Superior temporal gyrus (tissue), 1 donor: ENCODE results near the gene MAPK1IP1L.
"Not testable (repeated sequence)": the region's sequence is repeated elsewhere in the genome, so short reads cannot be mapped to it uniquely, and the experiment has no call there.

Experiments used
- DNase-seq: peaks from one replicate; pipeline ENCODE4 v3.0.0-alpha.2; 2016; ENCODE audit errors: extremely low spot score

Gene MAPK1IP1L

DNA sequence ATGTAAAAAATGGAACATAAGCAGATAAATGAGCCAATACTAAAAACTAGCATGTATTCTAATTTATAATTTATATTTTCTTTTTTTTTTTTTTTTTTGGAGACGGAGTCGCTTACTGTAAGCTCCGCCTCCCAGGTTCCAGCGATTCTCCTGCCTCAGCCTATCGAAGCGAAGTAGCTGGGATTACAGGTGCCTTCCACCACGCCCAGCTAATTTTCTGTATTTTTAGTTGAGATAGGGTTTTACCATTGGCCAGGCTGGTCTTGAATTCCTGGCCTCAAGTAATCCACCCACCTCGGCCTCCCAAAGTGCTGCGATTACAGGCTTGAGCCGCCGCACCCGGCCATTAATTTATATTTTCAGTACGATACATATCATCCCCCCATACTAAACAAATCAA is 2.7 kb downstream of the MAPK1IP1L start:
- no peak for DNase-seq

DNA sequence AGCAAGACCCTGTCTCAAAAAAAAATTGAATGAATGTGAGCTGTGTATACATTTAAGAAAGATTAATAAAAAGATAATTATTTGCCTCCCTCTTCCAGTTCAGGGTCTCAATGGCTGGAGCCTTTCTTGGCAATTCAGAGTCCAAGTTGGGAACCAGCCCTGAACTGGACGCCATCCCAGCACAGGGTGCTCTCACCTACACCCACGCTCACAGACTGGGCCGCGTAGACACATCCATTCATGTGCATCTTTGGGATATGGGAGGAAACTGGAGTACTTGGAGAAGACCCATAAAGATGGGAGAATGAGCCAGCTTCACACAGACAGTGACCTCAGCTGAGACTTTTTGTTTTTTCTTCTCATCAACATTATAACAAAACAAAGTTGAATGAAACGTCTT is 6.5 kb downstream of the MAPK1IP1L start:
- DNase-seq: no peak

DNA sequence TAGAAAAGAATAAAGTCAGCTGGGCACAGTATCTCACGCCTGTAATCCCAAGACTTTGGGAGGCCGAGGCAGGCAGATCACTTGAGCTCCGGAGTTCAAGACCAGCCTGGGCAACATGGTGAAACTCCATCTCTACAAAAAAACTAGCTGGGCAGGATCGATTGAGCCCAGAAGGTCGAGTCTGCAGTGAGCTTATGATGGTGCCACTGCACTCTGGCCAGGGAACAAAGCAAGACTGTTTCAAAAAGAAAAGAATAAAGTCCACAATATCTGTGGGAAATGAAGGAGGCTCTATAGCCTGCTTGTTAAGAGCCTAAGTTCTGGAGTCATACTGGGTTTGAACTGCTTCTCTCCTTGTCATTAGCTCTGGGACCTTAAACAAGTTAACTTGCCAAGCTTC is 7.9 kb downstream of the MAPK1IP1L start:
- DNase-seq: no peak

- DNase-seq: no peak
Observed at GRCh38 chr14:55062517-55063351, 11.3 kb downstream of the MAPK1IP1L start.

GRCh38 chr14:55064896-55065295 is 13.4 kb downstream of the MAPK1IP1L start:
- not testable (repeated sequence) for DNase-seq

- no peak for DNase-seq
Observed at GRCh38 chr14:55065411-55065810, 14.0 kb downstream of the MAPK1IP1L start.

GRCh38 chr14:55066223-55066622 is 14.8 kb downstream of the MAPK1IP1L start:
- no peak for DNase-seq

DNA sequence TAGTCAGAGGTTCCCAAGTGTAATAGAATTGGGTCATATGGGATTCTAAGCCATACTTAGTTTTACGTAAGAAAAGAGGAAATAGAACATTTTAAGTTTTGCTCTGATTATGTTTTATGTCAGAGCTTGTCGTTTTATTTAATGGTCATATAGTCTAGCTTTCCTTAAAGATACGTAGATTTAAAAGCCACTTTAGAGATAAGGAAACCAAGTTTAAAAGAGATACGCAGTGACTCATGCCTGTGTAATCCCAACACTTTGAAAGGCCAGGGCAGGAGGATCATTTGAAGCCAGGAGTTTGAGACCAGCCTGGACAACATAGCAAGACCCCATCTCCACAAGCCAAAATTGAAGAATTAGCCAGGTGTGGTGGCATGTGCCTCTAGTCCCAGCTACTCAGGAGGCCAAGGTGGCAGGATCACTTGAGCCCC is 19.5 kb downstream of the MAPK1IP1L start:
- no peak for DNase-seq

DNA sequence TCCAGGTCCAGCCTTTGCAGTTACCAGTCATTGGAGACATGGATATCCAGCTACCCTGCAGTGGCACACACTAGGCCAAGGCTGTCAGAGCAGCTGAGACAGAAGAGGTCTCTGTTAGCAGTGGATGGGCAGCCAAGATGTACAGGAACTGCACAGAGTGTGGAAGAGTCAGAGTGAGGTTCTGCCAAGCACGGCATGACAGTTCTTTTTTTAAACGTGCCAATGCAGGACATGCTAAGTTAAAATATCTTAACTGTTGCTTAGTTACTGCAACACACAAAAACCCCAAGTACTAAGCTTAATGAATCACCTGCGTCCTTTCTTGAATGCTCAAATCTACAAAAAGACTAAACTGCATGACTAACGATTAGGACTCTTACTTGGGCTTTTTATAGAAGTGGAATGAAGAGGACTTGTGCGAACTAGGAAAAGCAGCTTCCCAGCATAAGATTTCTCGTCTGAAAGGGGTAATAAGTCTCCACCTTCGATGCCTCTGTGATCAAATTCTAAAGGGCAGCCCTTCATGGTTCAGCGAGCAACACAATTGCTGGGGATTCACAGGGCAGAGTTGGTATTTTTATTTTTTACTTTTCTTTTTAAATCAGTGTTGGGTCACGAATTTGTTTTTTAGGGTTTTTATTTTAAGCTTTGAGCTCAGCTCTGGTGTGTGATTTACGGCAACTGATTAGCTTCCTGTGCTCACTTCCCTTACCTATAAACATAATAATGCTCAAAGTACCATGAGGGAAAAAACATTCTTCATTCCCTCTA is 20.6 kb downstream of the MAPK1IP1L start:
- peak; percentile 81 for DNase-seq

DNA sequence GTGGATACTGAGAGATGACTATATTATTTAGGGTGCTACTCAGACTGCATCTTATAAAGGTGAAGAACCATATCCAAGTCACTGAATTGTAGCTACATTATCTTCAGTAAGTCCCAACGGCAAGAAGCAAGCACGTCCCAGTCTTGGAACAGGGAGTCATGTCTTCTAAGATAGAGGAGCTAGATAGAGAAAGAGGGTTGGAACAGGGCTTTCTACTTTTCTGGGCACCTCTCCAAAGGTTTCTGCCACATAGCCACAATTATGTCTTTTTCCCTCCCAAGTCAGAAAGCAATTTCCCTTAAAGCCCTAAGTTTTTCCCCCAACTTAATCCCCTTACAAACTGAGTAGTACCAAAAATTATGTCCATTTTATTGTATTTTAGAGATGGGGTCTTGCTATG is 22.4 kb downstream of the MAPK1IP1L start:
- no peak for DNase-seq

- DNase-seq: no peak
Observed at GRCh38 chr14:55074662-55075061, 23.2 kb downstream of the MAPK1IP1L start.

DNA sequence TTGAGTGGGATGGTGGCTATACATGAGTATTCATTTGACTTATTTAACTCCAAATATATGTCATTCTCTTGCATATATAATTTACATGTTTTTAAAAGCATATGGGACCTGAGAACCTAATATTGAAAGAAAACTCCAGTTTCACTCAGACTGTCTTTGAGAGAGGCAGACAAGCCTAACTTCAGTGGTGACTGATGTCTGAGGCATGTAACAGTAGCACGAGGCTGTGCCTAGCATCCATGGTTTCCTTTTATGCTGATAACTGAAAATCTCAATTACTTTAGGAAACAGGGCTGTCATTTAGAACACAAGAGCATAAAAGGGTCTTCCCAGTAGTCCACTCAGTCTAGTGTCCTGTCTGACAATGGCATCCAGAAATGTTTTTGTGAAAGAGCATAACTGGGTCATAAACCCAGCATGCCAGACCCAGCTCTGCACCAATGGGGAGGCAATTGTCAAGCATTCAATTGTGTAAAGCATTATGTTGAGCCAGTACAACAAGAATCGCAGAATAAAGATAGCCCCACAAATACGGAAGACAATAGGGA is 24.3 kb downstream of the MAPK1IP1L start:
- DNase-seq: no peak

GRCh38 chr14:55077170-55078151 is 26.0 kb downstream of the MAPK1IP1L start:
- no peak for DNase-seq

- DNase-seq: not testable (repeated sequence)
Observed at GRCh38 chr14:55079961-55080360, 28.5 kb downstream of the MAPK1IP1L start.

- DNase-seq: no peak
Observed at GRCh38 chr14:55084401-55085059, 33.1 kb downstream of the MAPK1IP1L start.

DNA sequence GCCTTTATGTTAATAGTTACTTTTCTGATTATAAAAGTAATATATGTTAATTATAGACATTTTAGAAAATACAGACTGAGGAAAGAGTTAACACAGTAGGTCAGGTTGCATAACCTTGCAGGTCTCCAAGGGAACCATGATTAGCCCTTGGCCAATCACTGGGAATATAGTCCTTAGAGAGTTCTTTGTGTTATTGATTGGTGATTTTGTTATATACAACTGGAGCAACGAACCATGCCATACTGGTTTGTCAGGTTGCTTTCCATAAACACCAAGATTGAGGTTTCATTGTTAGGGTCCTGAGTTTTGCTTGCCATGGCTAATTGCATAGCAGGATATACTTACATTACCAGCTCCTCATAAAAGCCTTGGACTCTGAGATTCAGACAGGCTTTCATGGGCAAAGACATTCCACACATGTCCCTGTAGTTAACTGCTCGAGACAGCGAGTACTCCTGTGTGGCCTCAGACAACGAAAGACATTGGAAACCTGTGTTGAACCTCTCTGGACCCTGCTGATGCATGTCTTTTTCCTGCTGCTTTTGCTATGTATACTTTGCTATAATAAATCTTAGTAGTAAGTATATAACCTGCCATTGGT is 33.7 kb downstream of the MAPK1IP1L start:
- no peak for DNase-seq

GRCh38 chr14:55086938-55087337 is 35.5 kb downstream of the MAPK1IP1L start:
- no peak for DNase-seq

- no peak for DNase-seq
Observed at GRCh38 chr14:55088356-55088755, 36.9 kb downstream of the MAPK1IP1L start.

DNA sequence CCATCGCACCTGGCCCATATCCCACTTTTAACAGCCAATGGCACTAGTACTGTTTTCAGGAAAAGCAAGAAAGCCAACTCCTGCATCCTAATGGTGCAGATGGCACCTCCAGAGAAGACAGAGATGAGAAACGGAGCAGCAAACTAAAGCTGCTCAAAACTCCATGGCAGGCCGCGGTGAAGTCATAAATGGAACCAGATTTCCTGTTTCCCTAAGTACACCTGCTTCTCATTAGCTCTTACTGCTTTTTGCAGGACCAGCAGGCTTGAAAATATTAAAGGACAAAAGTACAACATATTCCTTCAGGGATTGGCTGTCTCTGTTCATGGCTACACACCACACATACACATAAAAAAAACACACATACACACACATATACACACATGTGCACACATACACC is 40.9 kb downstream of the MAPK1IP1L start:
- DNase-seq: no peak
